NCI-H524 treated with DMSO at 0.1 percent for 48 hours (cell line): ENCODE results near the gene SPI1.
"Not testable (repeated sequence)": the region's sequence is repeated elsewhere in the genome, so short reads cannot be mapped to it uniquely, and the experiment has no call there.

Experiments
- DNase-seq: peaks from one replicate; lab custom pipeline; 2025; lab: John Stamatoyannopoulos, UW

The SPI1 gene

DNA sequence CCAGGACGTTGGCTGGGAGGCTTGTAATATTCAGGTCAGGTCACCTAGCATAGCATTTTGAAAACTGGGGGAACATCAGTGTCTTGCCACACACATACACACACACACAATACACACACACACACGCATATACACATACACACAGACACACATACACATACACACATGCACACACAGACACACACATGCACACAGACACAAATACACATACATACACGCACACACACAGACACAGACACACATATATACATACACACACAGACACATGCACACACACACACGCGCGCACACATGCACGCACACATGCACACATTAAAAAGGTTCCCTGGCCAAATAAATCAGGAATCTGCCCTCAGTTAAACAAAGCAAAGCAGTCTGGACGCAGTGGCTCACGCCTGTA lies 38.3 kb downstream of the SPI1 start:
- no peak for DNase-seq

DNA sequence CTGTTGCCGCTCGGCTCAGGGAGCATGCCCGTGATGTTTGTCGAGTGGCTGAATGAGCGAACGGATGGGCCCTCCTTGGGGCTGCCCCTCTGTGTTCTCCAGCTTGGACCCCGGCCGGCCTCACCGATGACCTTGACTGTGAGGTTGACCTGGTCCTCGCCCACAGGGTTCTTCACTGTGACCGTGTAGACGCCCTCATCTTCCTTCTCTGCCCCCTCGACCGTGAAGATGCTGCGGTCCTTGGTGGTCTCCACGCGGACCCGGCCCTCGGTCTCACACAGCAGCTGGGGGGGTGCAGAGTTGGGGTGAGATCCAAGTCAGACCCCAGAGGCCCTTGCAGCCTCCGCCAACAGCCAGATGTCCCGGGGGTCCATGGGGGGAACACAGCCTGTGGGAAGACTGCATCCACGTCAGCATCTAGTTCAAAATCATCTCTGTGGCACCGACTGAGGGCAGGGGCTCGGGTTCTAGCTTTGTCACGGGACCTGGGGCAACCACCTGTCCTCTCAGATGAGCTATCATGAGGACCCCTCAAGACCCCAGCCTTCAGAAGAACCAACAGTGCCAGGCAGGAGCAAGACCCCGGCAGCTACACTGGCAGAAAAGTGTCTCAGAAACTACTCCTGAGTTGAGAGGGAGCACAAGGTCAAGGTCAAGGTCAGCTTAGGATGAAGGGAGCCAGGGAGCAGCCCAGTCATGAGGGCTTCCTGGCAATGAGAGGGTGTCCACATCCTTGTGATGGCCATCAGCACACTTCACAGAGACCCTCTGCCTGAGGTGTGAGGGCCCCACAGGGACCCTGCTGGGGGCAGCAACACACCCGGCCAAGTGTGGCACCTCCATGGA lies 39.7 kb downstream of the SPI1 start:
- DNase-seq: no peak

DNA sequence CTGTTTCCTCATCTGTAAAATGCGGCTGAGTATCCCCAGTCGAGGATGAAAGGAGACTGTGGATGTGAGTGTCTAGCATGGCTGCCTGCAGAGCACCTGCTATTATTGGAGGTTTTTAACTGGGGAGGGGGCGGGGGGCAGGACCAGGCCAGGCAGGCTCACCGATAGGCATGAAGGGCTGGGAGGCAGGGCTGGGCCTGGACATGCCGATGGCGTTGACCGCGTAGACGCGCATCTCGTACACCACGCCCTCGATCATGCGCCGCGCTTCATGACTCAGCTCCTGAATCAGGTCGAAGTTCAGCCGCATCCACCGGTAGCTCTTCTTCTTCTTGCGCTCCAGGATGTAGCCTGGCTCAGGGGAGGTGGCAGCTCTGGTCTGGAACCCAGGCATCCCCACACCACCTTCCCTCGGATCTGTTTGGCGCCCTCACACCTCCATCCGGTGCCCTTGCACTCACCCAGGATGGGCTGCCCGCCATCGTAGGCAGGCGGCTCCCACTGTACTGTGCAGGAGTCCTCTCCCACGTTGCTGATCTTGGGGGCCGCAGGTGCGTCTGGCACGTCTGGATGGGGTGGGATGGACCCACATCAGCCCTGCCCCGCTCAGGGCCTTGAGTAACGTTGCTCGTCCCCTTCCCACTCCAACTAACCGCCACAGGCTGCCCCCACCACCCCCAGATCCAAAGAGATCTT lies 41.0 kb downstream of the SPI1 start:
- no peak for DNase-seq

DNA sequence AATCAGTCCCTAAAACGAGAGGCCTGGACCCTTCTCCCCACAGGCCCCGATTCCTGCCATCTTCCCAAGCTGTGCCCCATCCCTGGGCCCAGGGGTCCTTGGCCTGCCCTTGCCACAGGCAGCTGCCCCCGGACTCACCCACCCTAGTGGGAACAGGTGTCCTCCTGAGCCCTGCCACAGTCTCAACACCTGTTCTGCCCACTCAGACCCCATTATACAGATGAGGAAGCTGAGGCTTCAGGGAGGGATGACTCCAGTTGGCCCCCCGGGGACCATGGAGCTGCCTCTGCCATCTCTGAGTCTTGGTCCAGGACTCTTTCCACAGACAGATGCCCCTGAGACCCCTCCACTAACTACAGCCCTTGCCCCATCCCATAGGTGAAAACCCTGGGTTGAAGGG lies 41.8 kb downstream of the SPI1 start:
- DNase-seq: no peak

DNA sequence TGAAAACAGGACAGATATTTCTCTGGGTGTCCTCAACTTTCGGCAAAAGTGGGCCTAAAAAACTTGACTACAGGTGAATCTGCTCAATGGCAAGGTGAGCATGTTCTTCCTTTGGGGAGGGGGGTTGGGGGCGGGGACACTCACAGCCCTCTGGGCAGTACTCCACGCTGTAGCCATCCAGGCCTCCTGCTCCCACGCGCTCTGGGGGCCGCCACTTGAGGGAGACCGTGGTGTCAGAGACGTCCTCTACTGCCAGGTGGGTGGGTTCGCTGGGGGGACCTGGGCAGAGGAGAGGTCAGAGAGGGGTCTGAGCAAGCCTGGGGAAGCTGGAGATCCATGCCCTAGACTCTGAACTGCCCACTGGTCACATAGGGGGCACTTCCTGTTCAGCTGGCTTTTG lies 42.6 kb downstream of the SPI1 start:
- no peak for DNase-seq

DNA sequence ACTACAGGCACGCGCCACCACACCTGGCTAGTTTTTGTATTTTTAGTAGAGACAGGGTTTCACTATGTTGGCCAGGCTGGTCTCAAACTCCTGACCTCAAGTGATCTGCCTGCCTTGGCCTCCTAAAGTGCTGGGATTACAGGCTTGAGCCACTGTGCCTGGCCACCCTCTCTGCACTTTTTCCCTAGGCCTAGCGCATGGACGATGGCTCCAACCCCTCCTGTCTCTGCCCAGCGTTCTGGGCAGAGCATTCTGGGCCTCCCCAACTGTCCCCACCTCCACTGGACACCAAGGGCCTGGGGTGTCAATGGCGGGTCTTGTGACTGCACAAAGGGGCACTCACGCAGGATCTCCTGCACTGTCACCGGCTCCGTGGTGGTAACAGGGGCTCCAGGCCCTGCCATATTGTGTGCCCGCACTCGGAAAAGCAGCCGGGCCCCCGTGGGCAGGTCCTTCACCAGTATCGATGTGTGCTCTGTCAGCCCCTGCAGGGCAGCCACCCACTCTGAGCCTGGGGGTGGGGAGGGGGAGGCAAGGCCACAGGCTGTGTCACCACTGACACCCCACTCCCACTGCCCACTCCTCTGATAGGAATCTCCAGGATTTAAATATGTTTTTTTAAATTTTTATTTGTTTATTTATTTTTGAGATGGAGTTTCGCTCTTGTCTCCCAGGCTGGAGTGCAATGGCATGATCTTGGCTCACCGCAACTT lies 43.5 kb downstream of the SPI1 start:
- DNase-seq: not testable (repeated sequence)

DNA sequence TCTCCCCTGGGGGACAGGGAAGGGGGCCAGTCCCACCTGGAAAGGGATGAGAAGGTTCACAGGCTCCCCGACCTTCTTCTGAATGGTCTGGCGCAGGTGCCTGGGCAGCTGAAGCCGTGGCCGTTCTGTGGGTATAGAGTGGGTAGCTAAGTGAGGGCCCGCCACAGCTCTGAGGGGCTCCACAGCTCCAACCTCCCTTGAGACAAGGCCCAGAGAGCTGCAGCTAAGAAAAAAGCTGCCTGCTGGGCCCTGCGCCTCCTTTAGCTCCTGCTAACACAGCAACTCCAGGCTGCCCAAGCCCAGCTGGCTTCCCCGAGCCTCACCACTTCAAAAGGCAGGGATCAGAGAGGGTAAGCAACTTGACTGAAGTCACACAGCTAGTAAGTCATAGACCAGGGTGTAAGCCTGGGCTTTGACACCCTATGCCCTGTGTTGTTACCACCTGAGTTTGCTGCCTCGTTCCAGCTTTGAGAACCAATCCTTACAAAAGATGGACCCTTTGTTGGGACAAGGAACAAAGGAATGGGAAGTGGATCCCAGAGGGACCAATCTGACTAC lies 44.4 kb downstream of the SPI1 start:
- DNase-seq: no peak

DNA sequence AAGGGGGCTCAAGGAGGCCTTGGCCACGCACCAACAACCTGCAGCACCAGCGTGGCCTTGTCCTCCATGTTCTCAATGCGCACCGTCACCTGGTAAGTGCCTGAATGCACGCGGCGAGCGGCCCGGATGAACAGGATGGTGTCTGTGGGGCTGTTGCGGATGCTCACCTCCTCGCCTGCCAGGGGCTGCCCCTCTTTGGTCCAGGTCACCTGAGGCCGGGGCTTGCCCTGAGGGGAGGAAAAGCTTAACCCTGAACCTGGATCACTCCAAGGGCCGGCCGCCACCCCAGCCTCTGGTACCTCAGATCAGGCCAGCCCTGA lies 44.9 kb downstream of the SPI1 start:
- no peak for DNase-seq

DNA sequence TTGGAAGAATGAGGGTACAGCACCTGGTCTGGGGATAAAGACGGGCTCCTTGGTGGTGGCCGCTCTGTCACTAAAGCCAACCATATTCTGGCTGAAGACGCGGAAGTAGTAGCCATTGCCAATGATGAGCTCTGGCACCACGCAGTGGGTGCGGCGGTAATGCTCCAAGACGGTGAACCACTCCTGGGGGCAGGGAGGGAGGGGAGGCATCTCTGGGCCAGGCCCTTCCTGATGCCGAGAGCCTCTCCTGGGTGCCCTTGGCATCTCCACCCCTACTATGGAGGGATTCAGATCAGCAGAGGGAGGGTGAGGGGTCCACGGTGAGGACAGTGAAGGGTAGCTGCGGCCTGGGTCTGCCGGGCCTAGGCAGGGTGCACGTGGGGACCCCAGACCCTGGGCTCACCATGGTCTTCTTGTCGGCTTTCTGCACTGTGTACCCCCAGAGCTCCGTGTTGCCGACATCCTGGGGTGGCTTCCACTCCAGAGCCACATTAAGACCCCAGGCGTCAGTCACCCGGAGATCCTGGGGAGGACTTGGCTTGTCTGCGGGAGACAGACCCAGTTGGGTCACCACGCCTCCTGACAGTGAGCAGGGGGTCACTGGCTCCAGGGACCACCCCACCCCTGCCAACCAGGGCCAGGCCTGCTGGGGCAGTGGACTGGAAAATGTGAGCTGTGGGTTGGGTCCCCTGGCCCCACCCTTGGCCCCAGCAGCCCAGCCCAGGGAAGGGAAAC lies 45.4 kb downstream of the SPI1 start:
- no peak for DNase-seq

DNA sequence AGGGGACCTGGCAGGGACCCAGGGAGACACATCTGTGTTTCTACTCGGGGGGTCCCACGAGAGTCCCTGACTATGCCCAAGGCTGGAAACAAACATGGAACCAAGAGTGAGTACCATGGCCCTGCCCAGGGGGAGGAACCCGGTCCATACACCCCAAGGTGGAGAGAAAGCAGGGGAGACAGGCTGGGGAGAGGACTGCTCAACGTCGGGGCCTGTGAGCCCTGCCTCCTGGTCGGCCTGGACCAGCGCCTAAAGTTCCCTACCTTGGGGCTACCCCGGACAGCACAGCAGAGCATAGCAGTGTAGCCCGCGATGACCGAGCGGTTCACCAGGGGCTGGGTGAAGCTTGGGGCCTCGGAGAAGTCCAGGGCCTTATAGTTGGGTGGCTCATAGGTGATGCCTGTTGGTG lies 46.0 kb downstream of the SPI1 start:
- no peak for DNase-seq

DNA sequence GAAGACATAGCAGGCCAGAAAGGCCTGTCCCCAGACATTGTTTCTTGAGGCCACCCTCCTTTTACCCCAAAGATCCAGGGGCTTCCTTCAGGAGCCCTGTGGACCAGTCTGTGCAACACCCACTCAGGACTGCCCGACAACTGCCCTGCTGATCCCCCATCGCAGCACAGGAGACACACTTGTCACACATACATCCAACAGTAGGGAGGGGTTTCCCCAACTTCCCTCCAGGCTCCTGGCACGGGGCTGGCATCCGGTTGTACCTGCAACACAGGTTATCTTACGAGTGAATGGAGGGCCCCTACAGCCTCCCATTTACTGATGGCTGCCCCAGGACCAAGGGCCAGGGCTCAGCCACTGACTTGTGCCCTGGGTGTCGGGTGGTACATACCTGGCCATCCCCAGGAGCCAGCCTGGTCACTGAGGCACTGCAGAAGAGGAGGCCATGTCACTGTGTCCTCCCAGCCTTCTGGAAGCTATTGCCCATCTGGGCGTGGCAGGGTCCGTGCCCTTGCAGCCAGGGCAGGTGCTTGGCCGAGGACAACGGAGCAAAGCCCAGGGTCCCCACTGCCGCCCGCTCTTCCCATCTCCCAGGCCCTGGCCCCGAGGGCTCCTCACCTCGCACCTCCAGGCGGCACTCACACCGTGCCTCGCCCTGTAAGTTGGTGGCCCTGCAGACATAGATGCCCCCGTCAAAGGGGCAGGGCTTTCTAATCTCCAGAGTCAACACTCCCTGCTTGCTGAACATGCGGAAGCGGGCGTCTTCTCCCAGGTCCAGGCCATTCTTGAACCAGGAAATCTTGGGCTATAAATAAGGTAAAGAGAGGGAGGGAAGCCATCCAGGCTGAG lies 46.7 kb downstream of the SPI1 start:
- no peak for DNase-seq

DNA sequence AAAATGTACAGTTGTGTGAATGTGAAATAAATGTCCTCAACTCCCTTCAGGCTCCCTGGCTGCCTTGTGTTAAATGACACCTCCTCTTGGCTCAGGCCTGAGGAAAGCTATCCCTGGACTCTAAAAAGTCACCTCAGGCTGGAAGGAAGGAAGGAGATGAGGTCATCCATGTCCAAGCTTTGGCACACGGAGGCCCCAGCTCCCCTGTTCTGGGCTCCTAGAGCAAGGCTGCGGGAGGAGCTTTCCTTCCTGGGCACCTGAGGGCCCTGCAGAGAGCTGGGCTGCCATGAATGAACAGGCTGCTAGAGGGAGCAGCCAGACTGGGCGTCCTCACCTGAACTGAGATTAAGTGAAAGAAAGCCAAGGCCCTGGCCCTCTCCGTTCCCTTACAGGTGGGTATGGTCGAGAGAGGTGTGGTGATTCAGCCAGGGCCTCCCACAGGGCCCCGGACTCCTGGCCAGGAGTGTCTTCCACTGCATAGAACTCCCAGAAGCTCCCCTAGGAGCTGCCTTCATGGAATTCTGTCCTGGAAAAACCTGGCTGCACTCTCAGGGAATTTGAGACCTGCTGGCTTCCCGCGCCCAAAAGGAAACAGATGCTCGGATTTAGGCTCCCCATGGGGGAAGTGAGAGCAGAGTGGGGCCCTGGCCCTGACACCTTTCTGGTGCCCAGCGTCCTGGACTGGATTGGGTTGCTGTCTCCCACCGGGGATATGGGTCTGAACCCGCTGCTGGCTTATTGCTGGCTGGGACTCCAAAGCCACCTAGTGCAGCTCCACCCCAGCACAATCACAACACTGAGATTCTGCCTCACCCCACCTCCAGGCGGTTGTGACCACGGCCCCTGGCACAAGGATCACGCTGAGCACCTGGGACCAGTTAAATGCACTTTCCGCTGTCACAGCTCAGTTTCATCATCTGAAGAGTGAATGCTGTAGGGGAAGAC lies 48.1 kb downstream of the SPI1 start:
- no peak for DNase-seq

DNA sequence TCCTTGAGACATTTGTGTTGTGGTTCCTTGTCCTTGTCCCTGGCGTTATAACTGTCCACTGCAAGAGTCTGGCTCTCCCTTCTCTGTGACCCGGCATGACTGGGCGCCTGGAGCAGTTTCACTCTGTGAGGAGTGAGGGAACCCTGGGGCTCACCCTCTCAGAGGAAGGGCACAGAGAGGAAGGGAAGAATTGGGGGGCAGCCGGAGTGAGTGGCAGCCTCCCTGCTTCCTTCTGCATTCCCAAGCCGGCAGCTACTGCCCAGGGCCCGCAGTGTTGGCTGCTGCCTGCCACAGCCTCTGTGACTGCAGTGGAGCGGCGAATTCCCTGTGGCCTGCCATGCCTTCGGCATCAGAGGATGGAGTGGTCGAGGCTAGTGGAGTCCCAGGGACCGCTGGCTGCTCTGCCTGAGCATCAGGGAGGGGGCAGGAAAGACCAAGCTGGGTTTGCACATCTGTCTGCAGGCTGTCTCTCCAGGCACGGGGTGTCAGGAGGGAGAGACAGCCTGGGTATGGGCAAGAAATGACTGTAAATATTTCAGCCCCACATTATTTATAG lies 48.8 kb downstream of the SPI1 start:
- DNase-seq: no peak

DNA sequence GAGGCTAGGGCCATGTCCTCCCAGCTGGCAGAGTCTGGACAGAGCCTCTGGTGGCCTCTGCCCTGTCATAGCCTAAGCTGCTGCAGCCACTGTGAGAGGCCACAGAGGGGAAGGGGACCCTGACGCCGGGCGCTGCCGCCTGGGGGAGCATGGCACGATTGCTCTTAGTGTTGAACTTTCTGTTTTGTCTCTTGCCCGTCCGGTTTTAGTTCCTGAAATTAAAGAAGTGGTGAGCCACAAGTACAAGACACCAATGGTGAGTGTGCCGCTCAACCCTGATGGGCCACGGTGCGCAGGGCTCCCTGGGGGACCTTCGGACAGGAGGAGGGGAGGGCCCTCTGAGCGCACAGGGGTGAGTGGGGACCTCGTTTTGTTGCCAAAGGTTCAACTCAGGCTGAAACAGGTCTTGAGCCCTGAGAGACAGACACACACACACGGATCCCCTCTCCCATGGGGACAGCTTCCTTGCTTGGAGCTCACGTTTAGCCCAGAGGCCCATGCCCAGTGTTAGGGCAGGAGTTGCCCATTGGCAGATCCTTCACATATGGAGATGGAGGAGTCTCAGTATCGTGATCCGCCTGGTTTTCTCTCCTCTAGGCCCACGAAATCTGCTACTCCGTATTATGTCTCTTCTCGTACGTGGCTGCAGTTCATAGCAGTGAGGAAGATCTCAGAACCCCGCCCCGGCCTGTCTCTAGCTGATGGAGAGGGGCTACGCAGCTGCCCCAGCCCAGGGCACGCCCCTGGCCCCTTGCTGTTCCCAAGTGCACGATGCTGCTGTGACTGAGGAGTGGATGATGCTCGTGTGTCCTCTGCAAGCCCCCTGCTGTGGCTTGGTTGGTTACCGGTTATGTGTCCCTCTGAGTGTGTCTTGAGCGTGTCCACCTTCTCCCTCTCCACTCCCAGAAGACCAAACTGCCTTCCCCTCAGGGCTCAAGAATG lies 49.6 kb downstream of the SPI1 start:
- DNase-seq: no peak

DNA sequence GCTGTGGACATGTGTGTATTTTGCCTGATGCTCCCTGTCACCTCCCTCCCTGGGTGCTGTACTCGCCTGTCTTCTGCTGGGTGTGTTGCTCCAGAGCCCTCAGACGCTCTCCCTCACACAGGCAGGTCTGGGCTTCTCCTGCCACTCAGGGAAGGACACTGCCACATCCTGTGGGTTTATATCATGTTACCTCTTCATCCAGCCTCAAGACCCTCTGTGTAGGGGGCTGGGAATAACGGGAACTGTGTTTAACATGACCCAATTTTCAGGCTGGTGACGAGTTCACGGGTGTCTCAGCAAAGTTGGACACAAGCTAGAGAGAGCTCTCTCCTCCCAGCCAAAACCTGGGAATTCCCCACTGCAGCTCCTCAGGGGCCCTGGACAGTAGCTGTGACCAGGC lies 50.4 kb downstream of the SPI1 start:
- DNase-seq: no peak

DNA sequence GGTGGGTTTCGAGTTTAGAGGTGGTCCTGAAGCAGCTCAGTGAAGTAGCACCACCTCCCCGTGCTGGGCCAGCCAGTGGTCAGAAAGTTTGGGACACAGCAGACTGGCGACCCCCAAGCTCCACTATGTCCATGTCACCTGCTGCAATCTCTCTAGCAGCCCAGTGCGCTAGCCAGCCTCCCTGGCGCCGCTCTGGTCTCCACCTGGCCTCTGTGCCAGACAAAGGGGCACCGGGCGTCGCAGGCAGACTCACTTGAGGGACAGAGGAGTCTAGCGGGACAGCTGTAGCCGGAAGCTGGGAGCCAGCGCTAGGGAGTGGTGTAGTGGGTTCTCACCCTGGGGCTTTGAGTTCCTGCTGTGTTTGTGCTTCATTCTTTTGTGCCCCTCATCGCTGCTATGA lies 51.3 kb downstream of the SPI1 start:
- DNase-seq: no peak

DNA sequence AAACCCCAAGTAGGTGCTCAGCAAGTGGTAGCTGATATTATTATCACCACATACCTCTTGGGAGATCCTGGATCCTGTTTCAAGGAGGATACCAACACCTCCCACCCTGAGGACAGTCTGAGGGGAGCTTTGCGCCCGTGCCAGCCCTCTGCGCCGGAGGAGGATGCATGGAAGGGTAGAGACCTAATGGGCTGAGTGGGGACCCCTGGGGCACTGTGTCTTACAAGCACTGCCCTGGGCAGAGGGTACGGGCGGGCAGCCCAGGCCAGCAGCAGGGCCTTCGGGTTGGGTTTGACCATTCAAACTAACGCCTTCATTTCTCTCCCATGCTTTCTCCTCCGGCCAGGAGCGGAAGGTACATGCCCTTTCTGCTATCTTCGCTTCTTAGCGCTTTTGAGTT lies 52.1 kb downstream of the SPI1 start:
- no peak for DNase-seq

DNA sequence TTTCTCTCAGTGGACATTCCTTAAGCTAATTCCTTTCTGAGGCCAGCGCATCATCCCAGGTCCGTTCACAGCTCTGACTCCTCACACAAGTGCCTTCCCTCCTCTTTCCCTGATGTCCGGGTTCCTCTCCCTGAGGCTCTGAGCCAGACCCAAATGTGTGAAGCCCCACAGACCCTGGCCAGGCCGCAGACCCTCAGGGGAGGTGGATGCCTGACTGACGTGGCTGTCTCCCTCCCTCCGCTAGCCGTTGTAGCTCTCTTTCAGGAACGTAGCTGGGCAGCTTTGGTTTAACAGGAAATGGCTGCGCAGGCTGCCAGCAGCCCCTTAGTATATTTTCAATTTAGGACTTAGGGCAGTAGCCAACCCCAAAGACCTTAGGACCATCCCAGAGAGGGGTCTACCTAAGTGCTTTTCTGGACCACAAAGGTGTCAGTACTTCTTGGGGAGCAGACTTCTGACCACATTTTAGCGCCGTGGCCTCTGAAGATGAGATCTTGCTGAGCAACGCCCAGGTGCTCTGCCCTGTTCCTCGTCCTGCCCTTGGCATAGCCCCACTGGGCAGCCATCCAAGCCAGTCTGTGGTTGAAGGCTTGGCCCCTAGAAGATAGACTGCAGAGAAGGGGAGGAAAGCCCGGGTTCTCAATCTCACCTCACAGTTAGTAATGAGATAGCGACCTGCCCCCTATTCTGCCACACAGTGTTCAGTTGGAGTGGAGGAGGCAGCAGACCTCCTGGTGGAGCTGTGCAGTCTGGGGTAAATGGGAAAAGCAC lies 52.9 kb downstream of the SPI1 start:
- no peak for DNase-seq
